Activated CD8-positive, alpha-beta T cell treated with anti-CD3 and anti-CD28 coated beads, Interleukin-2, amount 10 ng/mL, durations not matched to agents 7 days and 5 days (primary cell): ENCODE results near the gene ENOSF1. TPM values are rescaled to one million over a fixed set of nuclear protein-coding genes. Genes with fewer than 3 reads are reported as not detected.

Experiments used
- ATAC-seq: fragments of 150-1000 bp; cut with Tn5 transposase; one replicate; pipeline ENCODE4 v1.10.0; 2021; ENCODE audit warnings: moderate library complexity
- CTCF ChIA-PET: fragments of 350-600 bp; sonication (Branson Sonifier 250); formaldehyde crosslinking; loops from one replicate; lab custom pipeline; 2021; ENCODE audit warnings: antibody characterized with exemption; lab: Charles Lee
- POLR2A ChIA-PET: fragments of 350-600 bp; sonication (Branson Sonifier 250); formaldehyde crosslinking; loops from one replicate; lab custom pipeline; 2021; ENCODE audit warnings: antibody characterized with exemption; lab: Charles Lee
- DNase-seq: peaks from one replicate; pipeline ENCODE4 v3.0.0-alpha.2; 2020
- H3K27ac Mint-ChIP-seq: one replicate; pipeline ENCODE4 v1.8.0; 2021; ENCODE audit warnings: mild to moderate bottlenecking, mixed read lengths
- H3K27me3 Mint-ChIP-seq: one replicate; pipeline ENCODE4 v1.8.0; 2021; ENCODE audit warnings: low read depth, mixed read lengths
- H3K36me3 Mint-ChIP-seq: one replicate; pipeline ENCODE4 v1.8.0; 2021; ENCODE audit warnings: low read depth, mixed read lengths
- H3K4me1 Mint-ChIP-seq: one replicate; pipeline ENCODE4 v1.8.0; 2021; ENCODE audit warnings: low read depth, mixed read lengths
- H3K4me3 Mint-ChIP-seq: one replicate; pipeline ENCODE4 v1.8.0; 2021; ENCODE audit warnings: mild to moderate bottlenecking, mixed read lengths
- H3K9me3 Mint-ChIP-seq: one replicate; pipeline ENCODE4 v1.8.0; 2022; ENCODE audit warnings: mixed read lengths; ENCODE audit not compliant: insufficient read depth
- total RNA-seq, 2 experiments: library from RNA; stranded (reverse); gene quantifications; one replicate each; pipeline ENCODE4 v1.2.3, GENCODE V29; 2021

The ENOSF1 gene
- total RNA-seq, 2 experiments from 2014 or later: 66.0 to 74.1 TPM

DNA sequence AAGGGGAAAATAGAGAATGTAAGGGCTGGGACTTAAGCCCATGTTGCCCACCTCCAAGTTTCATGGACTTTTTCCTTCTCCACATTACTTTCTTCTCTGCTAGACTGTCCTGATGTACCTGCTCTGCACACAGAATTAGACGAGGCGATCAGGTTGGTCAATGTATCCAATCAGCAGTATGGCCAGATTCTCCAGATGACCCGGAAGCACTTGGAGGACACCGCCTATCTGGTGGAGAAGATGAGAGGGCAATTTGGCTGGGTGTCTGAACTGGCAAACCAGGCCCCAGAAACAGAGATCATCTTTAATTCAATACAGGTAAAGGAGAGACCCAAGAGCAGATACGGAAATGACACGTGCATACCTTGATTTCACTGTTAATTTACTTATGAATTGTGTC lies 71.2 kb downstream of the ENOSF1 start:
- no peak overlapping the region for H3K4me3 Mint-ChIP-seq
- H3K9me3 Mint-ChIP-seq: no peaks in the 10 kb centered on the region
- ChIA-PET CTCF (interaction anchor here (1.1 to 1.9 kb wide), 5 partner anchors 16 to 190 kb away, joined by 3 to 9 read pairs (median 4); no protein-coding TSS in a partner anchor), POLR2A (no interaction called here)
- DNase-seq: no peak
- no peaks in the 10 kb centered on the region for H3K36me3 Mint-ChIP-seq
- peaks cover 6% of the 10 kb centered on the region for H3K4me1 Mint-ChIP-seq
- no peak for ATAC-seq
- H3K27ac Mint-ChIP-seq: no peak overlapping the region
- H3K27me3 Mint-ChIP-seq: peaks cover 30% of the 10 kb centered on the region

DNA sequence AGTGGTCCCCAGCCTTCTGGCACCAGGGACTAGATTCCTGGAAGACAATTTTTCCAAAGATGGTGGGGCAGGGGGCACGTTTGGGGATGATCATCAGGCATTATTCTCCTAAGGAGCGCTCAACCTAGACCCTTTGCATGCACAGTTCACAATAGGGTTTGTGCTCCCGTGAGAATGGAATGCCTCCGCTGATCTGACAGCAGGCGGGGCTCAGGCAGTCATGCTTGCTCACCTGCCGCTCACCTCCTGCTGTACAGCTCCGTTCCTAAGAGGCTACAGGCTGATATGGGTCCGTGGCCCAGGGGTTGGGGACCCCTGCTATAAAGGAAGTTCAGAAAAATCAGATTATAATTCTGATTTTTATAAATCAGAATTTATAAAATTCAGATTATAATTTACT lies 77.3 kb downstream of the ENOSF1 start:
- Mint-ChIP-seq H3K9me3 (no peaks in the 10 kb centered on the region), H3K4me1 (no peaks in the 10 kb centered on the region), H3K36me3 (no peaks in the 10 kb centered on the region), H3K27me3 (peaks cover 26% of the 10 kb centered on the region), H3K4me3 (no peak overlapping the region), H3K27ac (no peak overlapping the region)
- CTCF ChIA-PET: no interaction called here
- DNase-seq (no peak), ATAC-seq (no peak)
- POLR2A ChIA-PET: no interaction called here

DNA sequence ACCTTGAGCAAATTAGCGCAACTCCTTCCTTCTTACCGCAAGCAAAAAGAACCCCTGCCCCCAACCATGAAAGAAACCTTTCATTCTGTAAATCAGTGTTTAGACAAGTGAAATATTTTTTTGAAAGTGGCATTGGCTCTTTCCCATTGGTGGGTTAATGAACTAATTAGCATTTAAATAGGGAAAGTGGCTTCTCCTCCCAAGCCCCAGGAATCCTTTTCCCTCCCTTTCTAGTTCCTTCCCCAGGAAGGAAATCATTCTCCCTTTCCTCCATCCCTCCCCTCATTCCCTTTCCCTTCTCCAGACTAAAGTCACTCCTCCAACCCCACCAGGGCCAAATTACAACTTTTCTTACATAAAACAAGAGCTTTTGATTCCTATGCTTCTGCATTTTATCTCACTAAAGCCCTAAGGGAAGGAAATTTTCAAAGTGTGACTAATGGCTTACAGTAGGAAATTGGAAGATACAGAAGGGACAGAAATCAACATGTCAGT lies 77.8 kb downstream of the ENOSF1 start:
- peaks cover 21% of the 10 kb centered on the region for H3K27me3 Mint-ChIP-seq
- no peaks in the 10 kb centered on the region for H3K36me3 Mint-ChIP-seq
- no peaks in the 10 kb centered on the region for H3K9me3 Mint-ChIP-seq
- no peak overlapping the region for H3K4me3 Mint-ChIP-seq
- ChIA-PET POLR2A (no interaction called here), CTCF (no interaction called here)
- H3K27ac Mint-ChIP-seq: no peak overlapping the region
- DNase-seq: no peak
- no peaks in the 10 kb centered on the region for H3K4me1 Mint-ChIP-seq
- ATAC-seq: no peak

DNA sequence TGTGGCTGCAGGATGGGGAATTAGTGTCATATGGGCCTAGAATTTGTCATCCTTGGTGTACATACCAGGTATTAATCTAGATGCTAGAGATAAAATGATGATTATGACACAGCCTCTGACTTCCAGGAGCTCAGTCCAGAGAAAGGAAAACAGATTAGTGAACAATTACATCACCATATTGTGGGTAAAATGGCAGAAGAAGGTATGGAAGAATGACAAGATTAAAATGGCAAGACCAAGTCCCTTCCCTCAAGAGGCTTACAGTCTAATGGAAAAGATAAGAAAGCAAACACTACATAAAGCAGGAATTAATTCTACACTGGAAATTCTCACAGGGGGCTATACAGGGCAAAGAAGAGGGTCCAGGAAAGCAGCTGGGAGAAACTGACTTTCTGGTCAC lies 80.9 kb downstream of the ENOSF1 start:
- Mint-ChIP-seq H3K4me1 (no peaks in the 10 kb centered on the region), H3K36me3 (no peaks in the 10 kb centered on the region), H3K27me3 (peaks cover 24% of the 10 kb centered on the region), H3K9me3 (no peaks in the 10 kb centered on the region), H3K27ac (no peak overlapping the region), H3K4me3 (no peak overlapping the region)
- ChIA-PET CTCF (interaction anchor here (0.9 to 2.5 kb wide), 3 partner anchors 16 to 208 kb away, joined by 3 to 7 read pairs (median 6); no protein-coding TSS in a partner anchor), POLR2A (interaction anchor here (0.9 kb wide), 1 partner anchor 51 kb away, joined by 3 read pairs; no protein-coding TSS in a partner anchor)
- ATAC-seq: no peak
- DNase-seq: no peak

DNA sequence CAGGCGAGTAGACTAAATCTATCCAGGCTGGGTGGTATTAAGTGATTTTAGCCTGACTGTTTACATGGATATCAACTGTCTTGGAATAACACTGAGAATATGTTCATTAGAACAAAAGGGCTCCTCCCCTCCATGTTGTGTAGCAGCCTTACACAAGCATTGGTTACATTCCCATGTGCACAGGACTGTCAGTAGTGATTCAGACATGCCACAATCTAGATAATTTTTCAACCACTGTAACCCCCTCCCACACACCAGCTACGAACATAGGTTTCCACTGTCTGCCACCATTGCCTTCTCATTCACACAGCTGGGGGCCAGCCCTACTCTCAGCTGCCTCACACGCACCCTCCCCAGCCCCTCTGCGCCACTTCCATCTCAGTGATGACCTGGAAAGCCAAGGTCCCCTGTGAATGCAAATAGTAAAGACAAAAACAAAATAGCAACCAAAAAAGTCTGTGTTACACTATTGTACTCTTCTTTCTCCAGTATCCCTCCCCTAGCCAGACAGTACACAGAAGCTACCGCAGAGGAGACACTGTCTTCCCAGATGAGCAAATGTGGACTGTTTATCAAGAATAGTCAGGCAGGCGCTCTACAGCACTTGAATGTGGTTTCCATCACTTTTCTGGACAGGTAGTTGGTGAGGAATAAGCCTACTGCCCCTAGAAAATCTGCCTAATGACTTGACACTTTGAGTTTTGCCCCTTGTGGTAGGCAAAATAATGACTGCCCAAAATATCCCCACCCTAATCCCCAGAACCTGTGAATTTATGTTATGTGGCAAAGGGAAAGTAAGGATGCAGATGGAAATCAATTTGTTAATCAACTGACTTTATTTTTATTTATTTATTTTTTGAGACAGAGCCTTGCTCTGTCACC lies 82.9 kb downstream of the ENOSF1 start:
- ChIA-PET POLR2A (no interaction called here), CTCF (interaction anchor here (1.1 to 1.3 kb wide), 2 partner anchors 9 to 28 kb away, joined by 3 to 4 read pairs; partner anchors contain the start of gene TYMS)
- Mint-ChIP-seq H3K9me3 (no peaks in the 10 kb centered on the region), H3K4me1 (no peaks in the 10 kb centered on the region), H3K27ac (no peak overlapping the region), H3K27me3 (peaks cover 33% of the 10 kb centered on the region), H3K4me3 (no peak overlapping the region), H3K36me3 (no peaks in the 10 kb centered on the region)
- no peak for DNase-seq
- ATAC-seq: no peak

DNA sequence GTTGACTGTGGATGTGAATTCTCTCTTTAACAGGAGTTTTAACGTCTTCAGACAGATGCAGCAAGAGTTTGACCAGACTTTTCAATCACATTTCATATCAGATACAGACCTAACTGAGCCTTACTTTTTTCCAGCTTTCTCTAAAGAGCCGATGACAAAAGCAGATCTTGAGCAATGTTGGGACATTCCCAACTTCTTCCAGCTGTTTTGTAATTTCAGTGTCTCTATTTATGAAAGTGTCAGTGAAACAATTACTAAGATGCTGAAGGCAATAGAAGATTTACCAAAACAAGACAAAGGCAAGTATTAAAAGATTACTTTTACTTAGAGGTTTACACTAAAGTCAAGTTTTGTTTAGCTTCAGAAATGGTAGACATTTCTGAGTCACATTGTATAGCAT lies 85.2 kb downstream of the ENOSF1 start:
- CTCF ChIA-PET: interaction anchor here (1.0 to 8.9 kb wide), 5 partner anchors 9 to 213 kb away, joined by 3 to 104 read pairs (median 6); partner anchors contain the start of genes ENOSF1 and TYMS
- H3K4me1 Mint-ChIP-seq: peaks cover 2% of the 10 kb centered on the region

DNA sequence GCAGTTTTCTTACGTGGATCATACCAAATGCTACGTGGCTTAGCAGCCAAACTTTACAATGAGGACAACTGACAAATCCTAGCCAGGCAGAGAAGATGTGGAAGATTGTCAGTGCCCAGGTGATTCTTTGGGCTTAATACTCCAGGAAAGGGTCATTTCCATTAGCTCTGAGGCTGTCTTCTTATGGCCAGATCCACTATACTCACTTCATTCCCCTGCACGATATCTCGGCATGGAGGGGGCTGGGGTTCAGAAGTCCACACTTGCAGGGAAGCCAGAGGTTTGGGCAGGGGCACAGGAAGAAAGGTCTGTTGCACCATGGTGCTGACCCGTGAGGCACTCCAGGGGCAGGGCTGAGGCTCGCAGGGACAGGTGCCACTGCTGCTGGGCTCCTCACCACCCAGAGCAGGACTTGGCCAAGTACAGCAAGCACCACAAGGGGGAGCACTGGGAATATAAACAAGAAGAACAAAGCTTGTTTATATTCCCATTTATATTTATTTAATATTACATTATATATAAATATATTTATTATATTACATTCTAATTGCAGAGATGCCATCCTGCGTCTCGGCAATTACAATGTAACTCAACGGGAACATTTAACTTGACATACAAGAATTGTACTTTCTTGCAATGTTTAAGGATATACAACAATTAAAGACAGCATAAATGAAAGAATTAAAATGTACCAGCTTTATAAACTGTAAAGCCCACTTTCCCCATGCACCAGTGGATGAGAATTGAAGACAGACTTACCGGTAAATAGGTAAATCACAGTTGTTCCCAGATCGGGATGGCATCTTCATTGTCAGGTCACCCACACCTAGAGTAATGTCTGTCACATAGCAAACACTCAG lies 88.4 kb downstream of the ENOSF1 start:
- ATAC-seq (peak; percentile 89), DNase-seq (peak; percentile 80)
- Mint-ChIP-seq H3K36me3 (no peaks in the 10 kb centered on the region), H3K4me3 (no peak overlapping the region), H3K27ac (no peak overlapping the region), H3K4me1 (peaks cover 2% of the 10 kb centered on the region), H3K27me3 (peaks cover 31% of the 10 kb centered on the region), H3K9me3 (no peaks in the 10 kb centered on the region)
- ChIA-PET POLR2A (interaction anchor here (0.8 to 2.7 kb wide), 3 partner anchors 35 to 206 kb away, joined by 3 to 11 read pairs (median 3); no protein-coding TSS in a partner anchor), CTCF (interaction anchor here (0.6 to 8.9 kb wide), 27 partner anchors 8 to 282 kb away, joined by 3 to 104 read pairs (median 4); partner anchors contain the start of genes CLUL1 and TYMS)

More for the DNA sequence above, 85.2 kb downstream of the ENOSF1 start:
- Mint-ChIP-seq H3K27me3 (peaks cover 30% of the 10 kb centered on the region), H3K9me3 (no peaks in the 10 kb centered on the region), H3K4me3 (no peak overlapping the region), H3K27ac (no peak overlapping the region), H3K36me3 (no peaks in the 10 kb centered on the region)
- no peak for DNase-seq
- no peak for ATAC-seq
- POLR2A ChIA-PET: interaction anchor here (0.7 kb wide), 1 partner anchor 31 kb away, joined by 3 read pairs; no protein-coding TSS in a partner anchor

DNA sequence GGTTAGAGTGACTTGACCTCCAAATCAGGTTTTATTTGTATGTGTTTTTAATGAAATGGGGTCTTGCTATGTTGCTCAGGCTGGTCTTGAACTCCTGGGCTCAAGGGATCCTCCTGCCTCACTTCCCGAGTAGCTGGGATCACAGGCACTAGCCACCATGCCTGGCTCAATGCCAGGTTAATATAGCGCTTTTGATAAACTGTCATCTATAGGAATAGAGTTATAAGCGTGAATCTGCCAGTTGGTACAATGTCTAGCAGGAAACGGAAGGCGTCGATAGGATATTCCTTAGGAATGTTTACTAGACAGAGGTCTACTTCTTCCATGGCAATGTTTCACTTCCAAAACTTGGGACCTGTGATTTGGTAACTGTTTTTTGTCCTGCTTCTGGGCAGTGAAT lies 90.1 kb downstream of the ENOSF1 start:
- CTCF ChIA-PET: interaction anchor here (1.5 to 8.9 kb wide), 3 partner anchors 24 to 218 kb away, joined by 4 to 104 read pairs (median 69); no protein-coding TSS in a partner anchor
- no peaks in the 10 kb centered on the region for H3K36me3 Mint-ChIP-seq
- H3K9me3 Mint-ChIP-seq: no peaks in the 10 kb centered on the region
- DNase-seq (no peak), ATAC-seq (no peak)
- H3K27ac Mint-ChIP-seq: no peak overlapping the region
- H3K27me3 Mint-ChIP-seq: peaks cover 33% of the 10 kb centered on the region
- no peak overlapping the region for H3K4me3 Mint-ChIP-seq
- POLR2A ChIA-PET: no interaction called here
- peaks cover 2% of the 10 kb centered on the region for H3K4me1 Mint-ChIP-seq

DNA sequence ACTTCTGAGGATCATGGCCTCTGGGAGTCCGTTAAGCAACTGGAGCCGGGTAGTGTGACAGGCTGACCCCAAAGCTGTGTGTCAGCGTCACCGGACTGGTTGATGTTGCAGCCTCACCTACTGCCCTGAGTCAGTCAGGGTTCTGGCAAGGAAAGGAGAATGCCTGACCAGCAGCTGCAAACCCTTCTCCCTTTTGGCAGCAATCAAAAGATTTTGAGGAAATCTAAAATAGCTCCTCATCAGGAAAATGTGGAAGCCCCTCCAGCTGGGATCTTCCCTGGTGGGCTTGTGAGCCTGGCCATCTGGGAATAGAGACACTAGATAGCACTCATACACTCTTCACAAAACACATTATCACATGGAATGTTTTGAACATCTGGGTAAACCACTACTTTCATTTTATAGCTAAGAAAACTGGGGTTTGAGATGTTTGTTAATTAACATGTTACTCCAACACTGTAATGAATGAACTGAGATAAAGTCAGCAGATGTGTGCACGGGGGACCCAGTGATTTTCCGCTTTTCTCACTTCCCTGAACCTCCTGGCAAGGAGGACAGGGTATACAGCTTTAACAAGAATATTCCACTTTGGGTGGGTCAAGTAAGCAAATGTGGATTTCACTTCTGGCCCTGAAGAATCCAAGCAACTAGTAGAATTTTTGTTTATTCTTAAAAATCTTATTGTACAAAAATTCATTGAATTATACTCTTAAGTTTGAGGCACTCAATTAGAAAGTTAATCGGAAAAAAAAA lies 91.0 kb downstream of the ENOSF1 start:
- ATAC-seq: no peak
- H3K4me1 Mint-ChIP-seq: peaks cover 2% of the 10 kb centered on the region

More for the DNA sequence above, 91.0 kb downstream of the ENOSF1 start:
- ChIA-PET CTCF (interaction anchor here (1.5 to 8.9 kb wide), 5 partner anchors 8 to 219 kb away, joined by 3 to 104 read pairs (median 4); no protein-coding TSS in a partner anchor), POLR2A (no interaction called here)
- no peak for DNase-seq
- Mint-ChIP-seq H3K4me3 (no peak overlapping the region), H3K9me3 (no peaks in the 10 kb centered on the region), H3K27me3 (peaks cover 29% of the 10 kb centered on the region), H3K27ac (no peak overlapping the region), H3K36me3 (no peaks in the 10 kb centered on the region)
